Mesothelial cell of epicardium (in vitro differentiated cells): ENCODE results near the gene MYB. TPM values are rescaled to one million over a fixed set of nuclear protein-coding genes. Genes with fewer than 3 reads are reported as not detected.
A peak's percentile ranks its signal among the peaks of the same experiment; 100 is the strongest.
"Not testable (repeated sequence)": the region's sequence is repeated elsewhere in the genome, so short reads cannot be mapped to it uniquely, and the experiment has no call there.

Experiments
- DNase-seq, 2 experiments: peaks; one replicate each; pipeline ENCODE4 v3.0.0; 2021; ENCODE audit warnings: low spot score in 2 of 2; ENCODE audit not compliant: unreplicated experiment in 2 of 2
- H3K27ac Mint-ChIP-seq: 2 replicates; pipeline ENCODE4 v1.8.0; 2021; ENCODE audit warnings: mixed read lengths
- H3K27me3 Mint-ChIP-seq: 2 replicates; pipeline ENCODE4 v1.8.0; 2021; ENCODE audit warnings: low read depth, mixed read lengths
- H3K36me3 Mint-ChIP-seq: 2 replicates; pipeline ENCODE4 v1.8.0; 2021; ENCODE audit warnings: mixed read lengths
- H3K4me1 Mint-ChIP-seq: 2 replicates; pipeline ENCODE4 v1.8.0; 2021; ENCODE audit warnings: mixed read lengths
- H3K4me3 Mint-ChIP-seq: 2 replicates; pipeline ENCODE4 v1.8.0; 2021; ENCODE audit warnings: mild to moderate bottlenecking, moderate library complexity, mixed read lengths
- H3K9me3 Mint-ChIP-seq: 2 replicates; pipeline ENCODE4 v1.8.0; 2021; ENCODE audit warnings: mixed read lengths
- CTCF ChIP-seq: fragments of 200-600 bp; sonication (generic); IDR thresholded peaks from one replicate; pipeline ENCODE4 v1.5.0; 2021; ENCODE audit warnings: antibody characterized with exemption; ENCODE audit not compliant: unreplicated experiment
- total RNA-seq: library from RNA; stranded (reverse); gene quantifications from 3 replicates; pipeline ENCODE4 v1.2.1, GENCODE V29; 2021

MYB gene
- total RNA-seq, 1 donor from 2014 or later = 1.6 TPM

DNA sequence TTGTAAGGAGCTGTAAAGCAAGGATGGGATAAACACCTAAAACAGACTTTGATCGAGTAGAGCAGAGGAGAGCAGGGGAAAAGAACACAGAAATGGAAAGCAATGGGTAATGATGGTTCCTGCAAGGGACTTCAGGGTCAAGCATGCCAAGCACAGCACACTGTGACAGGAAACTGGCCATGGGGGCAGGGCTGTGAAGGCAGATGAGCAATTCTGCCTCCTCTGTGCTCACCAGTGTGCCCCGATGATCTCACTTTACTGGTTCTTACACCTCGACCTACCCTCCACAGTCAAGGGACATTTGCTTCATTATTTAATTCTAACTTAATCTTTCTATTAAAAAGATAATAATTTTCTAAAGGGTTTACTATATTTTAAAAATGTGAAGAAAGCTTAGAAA is 21.6 kb upstream of the MYB start:
- DNase-seq = no peak
- Mint-ChIP-seq H3K9me3 (peaks cover 9% of the 10 kb centered on the region), H3K27me3 (peaks cover 42% of the 10 kb centered on the region), H3K4me3 (no peak overlapping the region), H3K4me1 (no peaks in the 10 kb centered on the region), H3K27ac (no peak overlapping the region), H3K36me3 (no peaks in the 10 kb centered on the region)
- TF ChIP-seq CTCF = no peak

DNA sequence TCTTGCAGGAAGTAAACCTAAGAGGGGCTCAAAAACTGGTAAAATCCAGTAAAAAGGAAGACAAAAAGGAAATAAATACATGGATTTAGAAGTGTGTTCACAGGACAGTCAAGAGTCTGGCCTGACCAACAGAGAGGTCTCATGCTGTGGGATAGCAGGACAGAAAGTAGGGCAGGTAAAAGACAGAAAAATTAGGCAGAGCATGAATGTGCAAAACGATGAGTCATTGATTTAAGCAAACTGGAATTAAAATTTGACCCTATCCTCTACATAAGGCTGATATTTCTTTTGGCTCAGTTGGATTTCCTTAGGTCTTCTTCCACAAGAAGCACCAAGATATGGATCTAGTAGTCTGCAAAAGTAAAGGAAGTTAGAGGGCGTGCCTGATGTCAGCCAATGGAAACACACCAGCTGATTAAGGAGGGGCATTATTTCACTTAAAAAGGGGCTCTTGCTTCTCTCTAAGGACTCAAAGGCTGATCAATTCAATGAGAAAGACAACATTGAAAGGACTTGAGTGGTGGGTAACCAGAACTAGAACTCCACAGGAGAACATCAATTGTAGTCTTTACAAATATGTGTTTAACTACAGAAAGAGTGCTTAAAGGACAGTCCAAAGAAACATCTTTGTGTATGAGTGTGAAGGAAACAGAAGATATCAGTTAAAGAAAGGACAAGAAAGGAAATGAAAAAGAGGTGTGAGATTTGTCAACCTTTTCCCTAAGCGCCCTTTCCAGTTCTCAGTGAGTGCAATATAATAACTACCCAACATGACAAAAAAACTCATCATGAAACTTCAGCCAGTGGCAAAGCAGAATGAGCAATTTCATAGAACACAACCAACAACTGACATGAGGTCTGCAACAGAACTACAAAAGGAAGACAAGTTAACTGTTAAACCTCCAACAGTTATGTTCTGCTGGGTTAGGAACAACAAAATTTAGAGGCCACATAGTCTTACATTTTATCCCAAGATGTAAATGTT is 19.4 kb upstream of the MYB start:
- H3K27ac Mint-ChIP-seq = no peak overlapping the region
- H3K4me1 Mint-ChIP-seq = no peaks in the 10 kb centered on the region
- no peak for DNase-seq
- no peaks in the 10 kb centered on the region for H3K9me3 Mint-ChIP-seq
- H3K27me3 Mint-ChIP-seq = peaks cover 37% of the 10 kb centered on the region
- no peaks in the 10 kb centered on the region for H3K36me3 Mint-ChIP-seq
- no peak for TF ChIP-seq CTCF
- H3K4me3 Mint-ChIP-seq = no peak overlapping the region

DNA sequence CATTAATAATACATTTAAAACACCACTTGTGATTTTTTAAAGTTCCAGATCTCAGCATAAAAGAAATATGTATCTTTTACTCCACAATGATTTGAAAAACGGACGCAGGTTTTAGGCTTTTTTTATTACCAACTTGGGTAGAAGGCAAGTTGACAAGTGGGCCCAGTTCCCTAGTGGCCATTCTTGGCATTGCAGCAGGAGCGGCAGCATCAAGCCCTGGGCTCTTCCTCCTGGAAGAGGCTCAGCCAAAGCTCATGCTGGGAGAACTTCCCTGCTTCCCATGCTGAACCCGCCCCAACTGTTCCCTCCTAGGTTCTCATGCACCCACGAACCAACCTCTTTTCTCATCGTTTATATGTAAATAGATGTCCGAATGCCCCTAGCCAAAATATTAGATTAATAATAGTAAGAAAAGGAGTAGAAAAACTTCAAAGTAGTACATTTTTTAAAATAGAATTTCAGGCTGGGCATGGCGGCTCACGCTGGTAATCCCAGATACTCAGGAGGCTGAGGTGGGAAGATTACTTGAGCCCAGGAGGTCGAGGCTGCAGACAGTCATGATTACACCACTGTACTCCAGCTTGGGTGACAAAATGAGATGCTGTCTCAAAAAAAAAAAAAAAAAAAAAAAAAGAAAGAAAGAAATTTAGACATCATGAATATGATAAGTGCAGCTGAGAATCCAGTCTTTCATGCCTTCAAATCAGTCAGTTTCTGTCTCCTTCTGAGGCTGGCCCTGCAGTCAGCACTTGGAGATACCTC is 18.2 kb upstream of the MYB start:
- Mint-ChIP-seq H3K36me3 (no peaks in the 10 kb centered on the region), H3K4me1 (no peaks in the 10 kb centered on the region), H3K27me3 (peaks cover 30% of the 10 kb centered on the region), H3K27ac (no peak overlapping the region), H3K9me3 (no peaks in the 10 kb centered on the region), H3K4me3 (no peak overlapping the region)
- peak; percentile 80 for TF ChIP-seq CTCF
- DNase-seq = no peak

GRCh38 chr6:135163440-135163738 is 17.7 kb upstream of the MYB start:
- TF ChIP-seq CTCF = no peak

GRCh38 chr6:135164387-135164786 is 16.7 kb upstream of the MYB start:
- not testable (repeated sequence) for H3K4me1 Mint-ChIP-seq, DNase-seq, H3K27ac Mint-ChIP-seq, H3K36me3 Mint-ChIP-seq, H3K9me3 Mint-ChIP-seq, H3K4me3 Mint-ChIP-seq
- peaks cover 24% of the 10 kb centered on the region for H3K27me3 Mint-ChIP-seq

More at GRCh38 chr6:135163440-135163738, 17.7 kb upstream of the MYB start:
- H3K27me3 Mint-ChIP-seq = peaks cover 30% of the 10 kb centered on the region
- DNase-seq = no peak
- no peak overlapping the region for H3K4me3 Mint-ChIP-seq
- no peak overlapping the region for H3K27ac Mint-ChIP-seq
- H3K9me3 Mint-ChIP-seq = no peaks in the 10 kb centered on the region
- H3K4me1 Mint-ChIP-seq = no peaks in the 10 kb centered on the region
- no peaks in the 10 kb centered on the region for H3K36me3 Mint-ChIP-seq

- Mint-ChIP-seq H3K4me1 (no peaks in the 10 kb centered on the region), H3K36me3 (no peaks in the 10 kb centered on the region), H3K9me3 (peaks cover 3% of the 10 kb centered on the region), H3K27me3 (peaks cover 22% of the 10 kb centered on the region), H3K4me3 (no peak overlapping the region), H3K27ac (no peak overlapping the region)
- no peak for TF ChIP-seq CTCF
- DNase-seq = no peak
These were observed 16.1 kb upstream of the MYB start for GRCh38 chr6:135165031-135165430.
